ENCODE measurements around the gene WNT7B.

The WNT7B gene

GRCh38 chr22:45997777-45998637 lies 21.0 kb upstream of the WNT7B start:
- H3K27ac ChIP-seq, result no peak overlapping the region
- TF ChIP-seq CTCF (IDR thresholded peaks at IDR 0.05) (no peak), ZFX (IDR thresholded peaks at IDR 0.05; ENCODE audit: borderline replicate concordance) (no peak)

DNA sequence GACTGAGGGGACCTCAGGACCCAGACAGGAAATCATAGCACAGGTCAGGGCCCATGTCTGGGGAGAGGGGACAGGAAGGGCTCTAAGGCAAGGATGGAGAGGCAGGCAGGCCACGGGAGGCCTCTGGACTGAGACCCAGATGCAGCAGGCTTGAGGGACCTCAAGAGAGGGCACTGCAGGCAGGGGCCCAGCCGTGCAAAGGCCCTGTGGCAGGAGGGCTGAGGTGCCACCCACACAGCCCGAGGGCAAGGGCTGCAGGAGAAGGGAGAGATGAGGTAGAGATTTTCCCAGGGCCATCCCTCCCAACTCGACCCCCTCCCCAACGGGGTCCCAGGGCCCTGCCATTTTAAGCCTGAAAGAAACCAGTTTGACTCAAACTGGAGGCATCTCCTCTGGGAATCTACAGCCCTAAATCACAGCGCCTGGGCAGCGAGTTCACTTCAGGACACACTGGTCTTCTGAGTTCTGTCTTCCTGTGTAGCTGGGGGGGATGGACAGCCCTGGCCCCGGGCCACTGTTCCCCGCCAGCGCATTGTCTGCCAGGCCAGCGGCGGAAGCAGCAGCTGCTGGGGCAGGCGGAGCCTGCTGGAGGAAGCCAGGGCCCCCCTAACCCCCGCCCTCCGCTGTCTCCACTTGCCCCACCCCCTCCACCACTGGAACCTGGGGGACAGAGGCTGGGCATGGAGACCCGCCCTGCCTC lies 20.3 kb upstream of the WNT7B start:
- TF ChIP-seq CTCF (IDR thresholded peaks at IDR 0.05) (no peak), ZFX (IDR thresholded peaks at IDR 0.05; ENCODE audit: borderline replicate concordance) (no peak)
- no peak overlapping the region for H3K27ac ChIP-seq

DNA sequence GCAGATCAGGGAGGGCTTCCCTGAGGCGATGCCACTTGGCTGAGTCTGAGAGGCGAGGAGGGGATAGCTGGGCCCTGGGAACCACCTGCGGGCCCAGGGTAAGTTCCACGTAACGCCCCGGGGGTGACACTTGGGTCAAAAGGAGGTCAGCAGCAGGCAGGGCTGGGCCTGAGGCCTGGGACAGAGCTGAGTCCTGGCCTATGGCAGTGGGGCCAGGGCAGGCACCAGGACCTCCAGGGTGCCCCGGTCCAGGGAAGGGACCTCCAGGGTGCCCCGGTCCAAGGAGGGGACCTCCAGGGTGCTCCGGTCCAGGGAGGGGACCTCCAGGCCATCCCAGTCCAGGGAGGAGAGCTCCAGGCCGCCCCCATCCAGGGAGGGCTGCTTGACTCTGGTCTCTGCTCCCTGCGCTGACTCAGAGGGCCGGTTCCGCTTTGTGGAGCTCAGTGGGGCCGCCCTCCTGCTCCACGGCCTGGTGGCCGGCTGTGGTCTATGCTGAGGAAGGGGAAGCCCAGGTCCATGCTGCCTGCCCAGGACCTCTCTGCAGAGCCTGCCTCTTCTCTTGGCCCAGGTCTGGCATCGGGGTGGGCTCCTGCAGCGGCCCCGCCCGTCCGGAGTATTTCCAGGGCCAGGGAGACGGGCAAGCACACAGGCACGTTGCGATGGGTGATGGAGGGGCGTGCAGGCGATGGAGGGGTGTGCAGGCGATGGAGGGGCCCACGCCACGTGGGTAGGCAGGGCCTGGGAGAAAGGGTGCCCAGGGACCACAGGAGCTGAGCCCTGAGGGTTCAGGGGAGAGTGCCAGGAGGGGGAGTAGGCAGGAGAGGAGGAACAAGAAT lies 19.5 kb upstream of the WNT7B start:
- H3K27ac ChIP-seq, result no peak overlapping the region
- TF ChIP-seq ZFX (IDR thresholded peaks at IDR 0.05; ENCODE audit: borderline replicate concordance), result no peak
- TF ChIP-seq CTCF (IDR thresholded peaks at IDR 0.05), result no peak

DNA sequence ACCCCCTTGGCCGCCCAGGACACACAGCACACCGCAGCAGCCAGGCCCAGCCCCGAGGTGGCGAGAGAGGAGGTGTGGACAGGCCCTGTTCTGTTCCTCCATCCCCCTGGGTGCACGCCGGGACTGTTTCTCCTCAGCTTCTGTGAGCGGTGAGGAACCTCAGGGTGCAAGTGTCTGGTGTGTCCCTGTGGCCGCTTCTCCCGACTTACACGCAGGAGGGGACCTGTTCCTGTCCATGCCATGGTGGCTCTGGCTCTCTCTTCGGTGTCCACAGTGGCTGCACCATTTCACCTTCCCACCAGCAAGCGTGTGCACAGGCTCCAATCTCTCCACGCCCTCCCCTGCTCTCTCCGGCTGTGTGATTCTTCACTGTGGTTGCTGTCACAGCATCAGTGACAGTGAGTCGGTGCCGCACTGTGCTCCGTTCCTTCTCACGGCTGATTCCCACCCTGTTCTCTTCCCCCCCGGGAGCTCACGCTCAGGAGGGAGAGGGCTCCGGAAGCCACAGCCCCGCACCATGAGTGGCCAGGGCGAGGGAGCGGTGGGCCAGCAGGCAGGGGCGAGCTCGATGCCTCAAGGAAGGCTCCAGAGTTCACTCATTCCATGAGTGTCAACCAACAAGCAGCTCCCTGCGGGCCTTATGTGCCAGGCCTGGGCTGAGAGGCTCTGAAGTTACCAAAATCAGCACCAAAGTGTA lies 18.6 kb upstream of the WNT7B start:
- TF ChIP-seq ZFX (IDR thresholded peaks at IDR 0.05; ENCODE audit: borderline replicate concordance), result no peak
- TF ChIP-seq CTCF (IDR thresholded peaks at IDR 0.05), result no peak
- H3K27ac ChIP-seq, result no peak overlapping the region

- TF ChIP-seq CTCF (IDR thresholded peaks at IDR 0.05), result peak; percentile 93
- no peak for TF ChIP-seq ZFX (IDR thresholded peaks at IDR 0.05; ENCODE audit: borderline replicate concordance)
- no peak overlapping the region for H3K27ac ChIP-seq
Measured at GRCh38 chr22:45994491-45995404, 17.8 kb upstream of the WNT7B start.

- TF ChIP-seq CTCF (IDR thresholded peaks at IDR 0.05) (no peak), ZFX (IDR thresholded peaks at IDR 0.05; ENCODE audit: borderline replicate concordance) (no peak)
- no peak overlapping the region for H3K27ac ChIP-seq
Measured at GRCh38 chr22:45993841-45994240, 16.9 kb upstream of the WNT7B start.
